GM18519 (cell line): ENCODE data around the gene GALNT16.
"Not testable (repeated sequence)": the region's sequence is repeated elsewhere in the genome, so short reads cannot be mapped to it uniquely, and the experiment has no call there.

Experiments
- ATAC-seq: cut with Tn5 transposase; IDR thresholded peaks from one replicate; pipeline ENCODE4 v1.9.1; 2021; ENCODE audit warnings: mild to moderate bottlenecking, moderate library complexity; ENCODE audit not compliant: unreplicated experiment, low FRiP score

GALNT16 gene

GRCh38 chr14:69358233-69358963 is 98.4 kb downstream of the GALNT16 start:
- no peak for ATAC-seq

GRCh38 chr14:69358966-69359365 is 99.0 kb downstream of the GALNT16 start:
- ATAC-seq, result no peak

GRCh38 chr14:69360438-69361108 is 100.6 kb downstream of the GALNT16 start:
- no peak for ATAC-seq

- ATAC-seq, result no peak
Measured at GRCh38 chr14:69363055-69363454, 103.1 kb downstream of the GALNT16 start.

- ATAC-seq, result no peak
Measured at GRCh38 chr14:69363964-69364363, 104.0 kb downstream of the GALNT16 start.

GRCh38 chr14:69364378-69364777 is 104.4 kb downstream of the GALNT16 start:
- ATAC-seq, result no peak

GRCh38 chr14:69366069-69366468 is 106.1 kb downstream of the GALNT16 start:
- ATAC-seq, result no peak

GRCh38 chr14:69366761-69367160 is 106.8 kb downstream of the GALNT16 start:
- ATAC-seq, result no peak

GRCh38 chr14:69368381-69368780 is 108.4 kb downstream of the GALNT16 start:
- no peak for ATAC-seq

- ATAC-seq, result no peak
Measured at GRCh38 chr14:69370061-69370460, 110.1 kb downstream of the GALNT16 start.

- ATAC-seq, result no peak
Measured at GRCh38 chr14:69372146-69372545, 112.2 kb downstream of the GALNT16 start.

- no peak for ATAC-seq
Measured at GRCh38 chr14:69373104-69373503, 113.1 kb downstream of the GALNT16 start.

- no peak for ATAC-seq
Measured at GRCh38 chr14:69374235-69374634, 114.3 kb downstream of the GALNT16 start.

- no peak for ATAC-seq
Measured at GRCh38 chr14:69375182-69375581, 115.2 kb downstream of the GALNT16 start.

- ATAC-seq, result no peak
Measured at GRCh38 chr14:69375722-69376121, 115.8 kb downstream of the GALNT16 start.

- no peak for ATAC-seq
Measured at GRCh38 chr14:69376439-69376838, 116.5 kb downstream of the GALNT16 start.

- no peak for ATAC-seq
Measured at GRCh38 chr14:69378274-69378673, 118.3 kb downstream of the GALNT16 start.

GRCh38 chr14:69387311-69387710 is 127.4 kb downstream of the GALNT16 start:
- no peak for ATAC-seq

- not testable (repeated sequence) for ATAC-seq
Measured at GRCh38 chr14:69391400-69391799, 131.4 kb downstream of the GALNT16 start.

GRCh38 chr14:69392481-69392880 is 132.5 kb downstream of the GALNT16 start:
- no peak for ATAC-seq

GRCh38 chr14:69395929-69396328 is 136.0 kb downstream of the GALNT16 start:
- no peak for ATAC-seq
